HCT116 (cell line): ENCODE data around the gene MFSD6L. TPM values are rescaled to one million over a fixed set of nuclear protein-coding genes. Genes with fewer than 3 reads are reported as not detected.

Source experiments
- ATAC-seq: fragments of 200-7000 bp; cut with Tn5 transposase; 2 replicates; pipeline ENCODE4 v1.9.1; 2020; ENCODE audit warnings: mild to moderate bottlenecking, moderate library complexity
- BruUV-seq: library from RNA; stranded (reverse); fragments of 400-500 nt; replicated peaks from 2 replicates; lab custom pipeline; 2021; lab: Mats Ljungman, UMichigan
- CTCF ChIA-PET: fragments of 300-600 bp; sonication (Branson Sonifier 250); formaldehyde crosslinking; loops from one replicate; lab custom pipeline; 2021; ENCODE audit warnings: antibody characterized with exemption; lab: Charles Lee
- POLR2A ChIA-PET: fragments of 300-600, 350-600 bp; sonication (Branson Sonifier 250); formaldehyde crosslinking; loops from one replicate; lab custom pipeline; 2021; ENCODE audit warnings: antibody characterized with exemption; lab: Charles Lee
- RAD21 ChIA-PET, 2 experiments: fragments of 300-600 bp; sonication (Branson Sonifier 250); formaldehyde crosslinking; loops; one replicate each; lab custom pipeline; 2023; ENCODE audit warnings: low total read pairs in 2 of 2; ENCODE audit not compliant: uncharacterized antibody in 2 of 2, unreplicated experiment in 2 of 2, low non-redundant PET in 1 of 2; lab: Charles Lee
- DNase-seq: peaks from one replicate; pipeline ENCODE4 v3.0.0-alpha.2; 2010; ENCODE audit warnings: low read depth, low spot score
- H2AFZ ChIP-seq: fragments of 200-600 bp; shearing (Covaris generic), sonication (generic); 2 replicates; pipeline ENCODE4 v1.6.1; 2017; ENCODE audit warnings: low read depth, mixed run types, mixed read lengths, antibody characterized with exemption, low read length; ENCODE audit not compliant: poor library complexity, severe bottlenecking
- H3K27ac ChIP-seq: 2 replicates; pipeline ENCODE4 v1.5.1; 2012; ENCODE audit warnings: low read depth, low read length
- H3K27me3 ChIP-seq: fragments of 200-600 bp; sonication (generic); 2 replicates; pipeline ENCODE4 v1.6.1; 2016; ENCODE audit warnings: mixed run types, low read length, mixed read lengths; ENCODE audit not compliant: insufficient read depth
- H3K36me3 ChIP-seq, 2 experiments: fragments of 200-500 bp in 1 of 2; fragments of 200-600 bp in 1 of 2; sonication (Bioruptor generic) in 1 of 2; sonication (generic) in 1 of 2; 2 replicates each; pipeline versions ENCODE4 v1.5.1 to v1.6.1; 2014 to 2016; ENCODE audit warnings: low read length in 2 of 2, inconsistent platforms in 1 of 2, mixed read lengths in 1 of 2, mixed run types in 1 of 2; ENCODE audit not compliant: insufficient read depth in 2 of 2, control insufficient read depth in 1 of 2
- H3K4me1 ChIP-seq, 2 experiments: fragments of 200-600 bp in 1 of 2; sonication (generic) in 1 of 2; 2 replicates each; pipeline versions ENCODE4 v1.5.1 to v1.6.1; 2012 to 2017; ENCODE audit warnings: low read length in 2 of 2, inconsistent platforms in 1 of 2, mild to moderate bottlenecking in 1 of 2, mixed read lengths in 1 of 2, mixed run types in 1 of 2, moderate library complexity in 1 of 2; ENCODE audit not compliant: insufficient read depth in 2 of 2, control insufficient read depth in 1 of 2
- H3K4me2 ChIP-seq: fragments of 200-600 bp; sonication (generic); 2 replicates; pipeline ENCODE4 v1.6.1; 2017; ENCODE audit warnings: mixed run types, low read length, mixed read lengths
- H3K4me3 ChIP-seq, 2 experiments: fragments of 200-600 bp in 1 of 2; sonication (generic) in 1 of 2; replicated peaks in 1 of 2; 2 replicates each; pipeline ENCODE4 v1.5.1; 2011 to 2016; ENCODE audit warnings: low read length in 2 of 2, control low read depth in 1 of 2, low read depth in 1 of 2, mild to moderate bottlenecking in 1 of 2, mixed read lengths in 1 of 2, mixed run types in 1 of 2
- H3K79me2 ChIP-seq: fragments of 200-600 bp; sonication (generic); 2 replicates; pipeline ENCODE4 v1.6.1; 2017; ENCODE audit warnings: mild to moderate bottlenecking, mixed run types, low read length, moderate library complexity, mixed read lengths; ENCODE audit not compliant: insufficient read depth
- H3K9ac ChIP-seq: fragments of 200-600 bp; sonication (generic); 2 replicates; pipeline ENCODE4 v1.6.1; 2016; ENCODE audit warnings: low read length, mixed read lengths
- H3K9me2 ChIP-seq: fragments of 200-600 bp; sonication (generic), shearing (Covaris generic); 2 replicates; pipeline ENCODE4 v1.6.1; 2017; ENCODE audit warnings: mixed run types, mild to moderate bottlenecking, moderate library complexity; ENCODE audit not compliant: insufficient read depth
- H3K9me3 ChIP-seq, 2 experiments: fragments of 200-500 bp in 1 of 2; fragments of 200-600 bp in 1 of 2; sonication (Bioruptor generic) in 1 of 2; sonication (generic) in 1 of 2; 2 replicates each; pipeline ENCODE4 v1.6.1; 2014 to 2017; ENCODE audit warnings: low read length in 2 of 2, mixed read lengths in 2 of 2, inconsistent platforms in 1 of 2, low read depth in 1 of 2, mild to moderate bottlenecking in 1 of 2, mixed run types in 1 of 2, moderate library complexity in 1 of 2; ENCODE audit not compliant: control insufficient read depth in 1 of 2, insufficient read depth in 1 of 2
- H4K20me1 ChIP-seq: fragments of 200-600 bp; sonication (generic), shearing (Covaris generic); 2 replicates; pipeline ENCODE4 v1.6.1; 2017; ENCODE audit warnings: mixed run types, mild to moderate bottlenecking, moderate library complexity; ENCODE audit not compliant: insufficient read depth
- CBX3 ChIP-seq: IDR thresholded peaks from 2 replicates; pipeline ENCODE4 v1.6.1; 2012; ENCODE audit warnings: low read depth
- CEBPB ChIP-seq: IDR thresholded peaks from 2 replicates; pipeline ENCODE4 v1.6.1; 2012; ENCODE audit warnings: low read depth
- ELF1 ChIP-seq: IDR thresholded peaks from 2 replicates; pipeline ENCODE4 v1.6.1; 2012; ENCODE audit warnings: low read depth, borderline replicate concordance
- EZH2phosphoT487 ChIP-seq: fragments of 200-600 bp; IDR thresholded peaks from 2 replicates; pipeline ENCODE4 v1.6.1; 2018; ENCODE audit warnings: antibody characterized with exemption, borderline replicate concordance
- JUND ChIP-seq: IDR thresholded peaks from 2 replicates; pipeline ENCODE4 v1.6.1; 2012
- SP1 ChIP-seq: IDR thresholded peaks from 2 replicates; pipeline ENCODE4 v1.6.1; 2012; ENCODE audit warnings: low read depth
- SRF ChIP-seq: IDR thresholded peaks from 2 replicates; pipeline ENCODE4 v1.6.1; 2012; ENCODE audit warnings: low read depth
- TCF7L2 ChIP-seq: IDR thresholded peaks from 2 replicates; pipeline ENCODE4 v1.7.0; 2011; ENCODE audit warnings: borderline replicate concordance, inconsistent platforms; ENCODE audit not compliant: insufficient read depth, insufficient read length; ENCODE audit errors: extremely low read depth
- ZFX ChIP-seq: fragments of 450-650 bp; IDR thresholded peaks from 2 replicates; pipeline ENCODE4 v1.6.1; 2017
- ZNF274 ChIP-seq: fragments of 200-500 bp; sonication (Bioruptor generic); IDR thresholded peaks from 2 replicates; pipeline ENCODE4 v1.6.1; 2014; ENCODE audit warnings: mild to moderate bottlenecking, low read depth, low read length, inconsistent platforms
- intact Hi-C: fragments of 100-400 bp; cut with micrococcal nuclease; formaldehyde crosslinking; loops from 2 replicates; pipeline ENCODE4 v1.10.0; 2022
- total RNA-seq: library from RNA; stranded (reverse); gene quantifications from one replicate; pipeline ENCODE4 v1.2.1, GENCODE V29; 2021; ENCODE audit not compliant: unreplicated experiment

MFSD6L gene
- total RNA-seq, 1 experiment from 2014 or later: not detected

- Histone ChIP-seq H3K4me1 (peaks cover 0 to 3% of the 10 kb centered on the region in 2 experiments; a peak in 1 of 4 replicates), H3K79me2 (no peaks in the 10 kb centered on the region), H3K4me3 (no peak overlapping the region), H3K9ac (no peak overlapping the region), H3K9me3 (no peaks in the 10 kb centered on the region), H2AFZ (no peak overlapping the region), H3K9me2 (no peaks in the 10 kb centered on the region), H3K27ac (no peak overlapping the region), H3K36me3 (no peaks in the 10 kb centered on the region), H3K27me3 (no peaks in the 10 kb centered on the region), H4K20me1 (no peaks in the 10 kb centered on the region; the same call in 1 of the 2 replicates), H3K4me2 (no peak overlapping the region)
- RAD21 ChIA-PET: no interaction called here
- intact Hi-C loops: no loop called here
- TF ChIP-seq ZNF274: no peak
- no peak for TF ChIP-seq TCF7L2
- TF ChIP-seq EZH2phosphoT487: no peak
- no peak for TF ChIP-seq CEBPB
- DNase-seq (no peak), ATAC-seq (no peak)
- POLR2A ChIA-PET: no interaction called here
- no TSS peak for BruUV-seq
- CTCF ChIA-PET: interaction anchor here (0.9 kb wide), 1 partner anchor 11 kb away, joined by 3 read pairs; no protein-coding TSS in a partner anchor
Measured at GRCh38 chr17:8843344-8843743, 44.2 kb upstream of the MFSD6L start.

GRCh38 chr17:8841844-8842243 lies 42.7 kb upstream of the MFSD6L start:
- intact Hi-C loops: no loop called here
- H3K4me2 ChIP-seq: no peak overlapping the region
- ATAC-seq: no peak
- CTCF ChIA-PET: no interaction called here
- no peak overlapping the region for H3K4me3 ChIP-seq
- H3K9me3 ChIP-seq: no peaks in the 10 kb centered on the region
- no peak overlapping the region for H2AFZ ChIP-seq
- no peak overlapping the region for H3K27ac ChIP-seq
- H3K36me3 ChIP-seq: no peaks in the 10 kb centered on the region
- peaks cover 0 to 1% of the 10 kb centered on the region in 2 experiments; a peak in 1 of 4 replicates for H3K4me1 ChIP-seq
- TF ChIP-seq ELF1 (no peak), CBX3 (no peak), ZFX (no peak), SRF (no peak), EZH2phosphoT487 (no peak), SP1 (no peak), JUND (no peak), CEBPB (no peak)
- TF ChIP-seq, all 23 proteins: peak for 0
- H3K79me2 ChIP-seq: no peaks in the 10 kb centered on the region
- H3K27me3 ChIP-seq: no peaks in the 10 kb centered on the region
- H3K9ac ChIP-seq: no peak overlapping the region
- H3K9me2 ChIP-seq: no peaks in the 10 kb centered on the region
- BruUV-seq: no TSS peak
- ChIA-PET RAD21 (no interaction called here), POLR2A (interaction anchor here (0.6 kb wide), 1 partner anchor 152 kb away, joined by 3 read pairs; no protein-coding TSS in a partner anchor)
- no peak for DNase-seq
- no peaks in the 10 kb centered on the region; the same call in 1 of the 2 replicates for H4K20me1 ChIP-seq
